T-helper 17 cell (primary cell): ENCODE data around the gene MSANTD7. TPM values are rescaled to one million over a fixed set of nuclear protein-coding genes. Genes with fewer than 3 reads are reported as not detected.

Experiments
- ATAC-seq: fragments of 150-1000 bp; cut with Tn5 transposase; 2 replicates; pipeline ENCODE4 v1.10.0; 2021; ENCODE audit warnings: mild to moderate bottlenecking, moderate library complexity
- DNase-seq, 3 donors: peaks; one replicate each; pipeline versions ENCODE4 v3.0.0 to v3.0.0-alpha.2; 2020 to 2021
- H3K9me3 ChIP-seq: one replicate; pipeline ENCODE4 v1.7.0; 2013; ENCODE audit warnings: low read length, mild to moderate bottlenecking; ENCODE audit not compliant: control insufficient read depth, poor library complexity, severe bottlenecking
- H3K27ac Mint-ChIP-seq: one replicate; pipeline ENCODE4 v1.8.0; 2022; ENCODE audit warnings: mild to moderate bottlenecking, moderate library complexity, mixed read lengths
- H3K27me3 Mint-ChIP-seq: one replicate; pipeline ENCODE4 v1.8.0; 2022; ENCODE audit warnings: mixed read lengths
- H3K36me3 Mint-ChIP-seq: one replicate; pipeline ENCODE4 v1.8.0; 2022; ENCODE audit warnings: low read depth, mixed read lengths
- H3K4me1 Mint-ChIP-seq: one replicate; pipeline ENCODE4 v1.8.0; 2022; ENCODE audit warnings: mild to moderate bottlenecking, mixed read lengths
- H3K4me3 Mint-ChIP-seq: one replicate; pipeline ENCODE4 v1.8.0; 2022; ENCODE audit warnings: mild to moderate bottlenecking, moderate library complexity, mixed read lengths
- total RNA-seq, 4 donors: library from RNA in 2 of 4; stranded (reverse) in 2 of 4; gene quantifications; one replicate each; pipeline ENCODE4 v1.2.3 and lab custom pipeline; 2022 to 2026

Gene MSANTD7
- total RNA-seq, 2 donors from 2014 or later, result 22.2 to 23.2 TPM

- no peak overlapping the region for H3K4me3 Mint-ChIP-seq
- no peak for DNase-seq
- no peak for ATAC-seq
- H3K27ac Mint-ChIP-seq, result no peak overlapping the region
- H3K36me3 Mint-ChIP-seq, result peaks cover 2% of the 10 kb centered on the region
- H3K27me3 Mint-ChIP-seq, result peaks cover 5% of the 10 kb centered on the region
- H3K9me3 ChIP-seq, result no peaks in the 10 kb centered on the region
- H3K4me1 Mint-ChIP-seq, result peaks cover 16% of the 10 kb centered on the region
These were observed 16.3 kb upstream of the MSANTD7 start for GRCh38 chr10:14821635-14822375.

GRCh38 chr10:14822879-14823755 is 15.0 kb upstream of the MSANTD7 start:
- Mint-ChIP-seq H3K36me3 (peaks cover 2% of the 10 kb centered on the region), H3K27me3 (peaks cover 5% of the 10 kb centered on the region), H3K27ac (peak overlapping the region; percentile 82), H3K4me3 (no peak overlapping the region), H3K4me1 (peaks cover 16% of the 10 kb centered on the region)
- DNase-seq (peak in 1 of 3 donors; percentile 24), ATAC-seq (peak; percentile 69)
- no peaks in the 10 kb centered on the region for H3K9me3 ChIP-seq

GRCh38 chr10:14823966-14824365 is 14.1 kb upstream of the MSANTD7 start:
- H3K4me3 Mint-ChIP-seq, result no peak overlapping the region
- no peaks in the 10 kb centered on the region for H3K9me3 ChIP-seq
- DNase-seq, result no peak
- ATAC-seq, result no peak
- peaks cover 2% of the 10 kb centered on the region for H3K36me3 Mint-ChIP-seq
- H3K27me3 Mint-ChIP-seq, result peaks cover 5% of the 10 kb centered on the region
- H3K4me1 Mint-ChIP-seq, result peaks cover 16% of the 10 kb centered on the region
- H3K27ac Mint-ChIP-seq, result no peak overlapping the region

- Mint-ChIP-seq H3K27me3 (peaks cover 5% of the 10 kb centered on the region), H3K27ac (peak overlapping the region; percentile 57), H3K36me3 (peaks cover 2% of the 10 kb centered on the region), H3K4me3 (peak overlapping the region; percentile 31), H3K4me1 (peaks cover 16% of the 10 kb centered on the region)
- DNase-seq (no peak), ATAC-seq (no peak)
- no peaks in the 10 kb centered on the region for H3K9me3 ChIP-seq
These were observed 11.9 kb upstream of the MSANTD7 start for GRCh38 chr10:14826076-14826829.

GRCh38 chr10:14833106-14833505 is 5.0 kb upstream of the MSANTD7 start:
- no peaks in the 10 kb centered on the region for H3K27me3 Mint-ChIP-seq
- no peak for DNase-seq
- H3K4me1 Mint-ChIP-seq, result peaks cover 14% of the 10 kb centered on the region
- H3K4me3 Mint-ChIP-seq, result no peak overlapping the region
- H3K27ac Mint-ChIP-seq, result no peak overlapping the region
- no peak for ATAC-seq
- no peaks in the 10 kb centered on the region for H3K9me3 ChIP-seq
- H3K36me3 Mint-ChIP-seq, result peaks cover 20% of the 10 kb centered on the region

- Mint-ChIP-seq H3K36me3 (peaks cover 26% of the 10 kb centered on the region), H3K27me3 (no peaks in the 10 kb centered on the region), H3K27ac (no peak overlapping the region), H3K4me3 (no peak overlapping the region), H3K4me1 (peaks cover 21% of the 10 kb centered on the region)
- H3K9me3 ChIP-seq, result no peaks in the 10 kb centered on the region
- DNase-seq (no peak), ATAC-seq (no peak)
These were observed 1.9 kb upstream of the MSANTD7 start for GRCh38 chr10:14836208-14836607.

- Mint-ChIP-seq H3K36me3 (peaks cover 21% of the 10 kb centered on the region), H3K4me3 (peak overlapping the region; percentile 95), H3K27me3 (no peaks in the 10 kb centered on the region), H3K27ac (peak overlapping the region; percentile 94), H3K4me1 (peaks cover 19% of the 10 kb centered on the region)
- no peaks in the 10 kb centered on the region for H3K9me3 ChIP-seq
- DNase-seq (no peak), ATAC-seq (no peak)
These were observed 926 bp upstream of the MSANTD7 start for GRCh38 chr10:14837003-14837756.

- H3K4me3 Mint-ChIP-seq, result peak overlapping the region; percentile 95
- H3K9me3 ChIP-seq, result no peaks in the 10 kb centered on the region
- no peaks in the 10 kb centered on the region for H3K27me3 Mint-ChIP-seq
- H3K36me3 Mint-ChIP-seq, result peaks cover 15% of the 10 kb centered on the region
- H3K4me1 Mint-ChIP-seq, result peaks cover 19% of the 10 kb centered on the region
- ATAC-seq, result no peak
- peak overlapping the region; percentile 94 for H3K27ac Mint-ChIP-seq
- DNase-seq, result peak; percentile 15 to 17 (median 17)
These were observed 637 bp downstream of the MSANTD7 start for GRCh38 chr10:14838582-14839304.

- H3K4me3 Mint-ChIP-seq, result peak overlapping the region; percentile 95
- H3K27me3 Mint-ChIP-seq, result no peaks in the 10 kb centered on the region
- H3K27ac Mint-ChIP-seq, result peak overlapping the region; percentile 94
- peaks cover 15% of the 10 kb centered on the region for H3K36me3 Mint-ChIP-seq
- H3K4me1 Mint-ChIP-seq, result peaks cover 19% of the 10 kb centered on the region
- no peaks in the 10 kb centered on the region for H3K9me3 ChIP-seq
- DNase-seq, result no peak
- ATAC-seq, result no peak
These were observed 1.2 kb downstream of the MSANTD7 start for GRCh38 chr10:14839305-14839695.

GRCh38 chr10:14840178-14840577 is 2.1 kb downstream of the MSANTD7 start:
- no peak for ATAC-seq
- Mint-ChIP-seq H3K4me3 (peak overlapping the region; percentile 95), H3K27ac (peak overlapping the region; percentile 94), H3K27me3 (no peaks in the 10 kb centered on the region), H3K4me1 (peaks cover 15% of the 10 kb centered on the region), H3K36me3 (peaks cover 11% of the 10 kb centered on the region)
- no peak for DNase-seq
- H3K9me3 ChIP-seq, result no peaks in the 10 kb centered on the region

GRCh38 chr10:14843327-14843988 is 5.4 kb downstream of the MSANTD7 start:
- no peaks in the 10 kb centered on the region for H3K9me3 ChIP-seq
- ATAC-seq, result no peak
- Mint-ChIP-seq H3K4me3 (peak overlapping the region; percentile 5), H3K27ac (no peak overlapping the region), H3K4me1 (peaks cover 17% of the 10 kb centered on the region), H3K27me3 (no peaks in the 10 kb centered on the region), H3K36me3 (peaks cover 7% of the 10 kb centered on the region)
- no peak for DNase-seq

- Mint-ChIP-seq H3K36me3 (peaks cover 5% of the 10 kb centered on the region), H3K27ac (no peak overlapping the region), H3K4me1 (peaks cover 13% of the 10 kb centered on the region), H3K27me3 (no peaks in the 10 kb centered on the region), H3K4me3 (no peak overlapping the region)
- ATAC-seq (no peak), DNase-seq (no peak)
- H3K9me3 ChIP-seq, result no peaks in the 10 kb centered on the region
These were observed 6.8 kb downstream of the MSANTD7 start for GRCh38 chr10:14844948-14845347.
